Measurements from ENCODE around the gene FBXO17.

The FBXO17 gene

DNA sequence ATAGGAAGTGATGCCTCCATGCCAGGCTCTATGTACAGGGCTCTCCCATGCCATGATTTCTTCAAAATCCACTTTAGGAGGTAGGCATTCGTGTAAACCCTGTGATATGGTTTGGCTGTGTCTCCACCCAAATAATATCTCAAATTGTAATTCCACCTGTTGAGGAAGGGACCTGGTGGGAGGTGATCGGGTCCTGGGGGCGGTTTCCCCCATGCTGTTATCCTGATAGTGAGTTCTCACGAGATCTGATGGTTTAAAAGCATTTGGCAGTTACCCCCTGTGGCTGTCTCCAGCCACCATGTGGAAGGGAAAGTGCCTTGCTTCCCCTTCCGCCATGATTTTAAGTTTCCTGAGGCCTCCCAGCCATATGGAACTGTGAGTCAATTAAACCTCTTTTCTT lies 53.1 kb downstream of the FBXO17 start:
- DNase-seq (ENCODE audit: low read depth) = no peak
- no peak overlapping the region for H3K4me3 ChIP-seq (ENCODE audit: low read depth, low read length)
- TF ChIP-seq MAX (IDR thresholded peaks at IDR 0.05; ENCODE audit: low read depth, low read length) = no peak
- no peak for TF ChIP-seq POLR2A (IDR thresholded peaks at IDR 0.05; ENCODE audit: extremely low read depth, insufficient read length)
- TF ChIP-seq, protein P1, sequence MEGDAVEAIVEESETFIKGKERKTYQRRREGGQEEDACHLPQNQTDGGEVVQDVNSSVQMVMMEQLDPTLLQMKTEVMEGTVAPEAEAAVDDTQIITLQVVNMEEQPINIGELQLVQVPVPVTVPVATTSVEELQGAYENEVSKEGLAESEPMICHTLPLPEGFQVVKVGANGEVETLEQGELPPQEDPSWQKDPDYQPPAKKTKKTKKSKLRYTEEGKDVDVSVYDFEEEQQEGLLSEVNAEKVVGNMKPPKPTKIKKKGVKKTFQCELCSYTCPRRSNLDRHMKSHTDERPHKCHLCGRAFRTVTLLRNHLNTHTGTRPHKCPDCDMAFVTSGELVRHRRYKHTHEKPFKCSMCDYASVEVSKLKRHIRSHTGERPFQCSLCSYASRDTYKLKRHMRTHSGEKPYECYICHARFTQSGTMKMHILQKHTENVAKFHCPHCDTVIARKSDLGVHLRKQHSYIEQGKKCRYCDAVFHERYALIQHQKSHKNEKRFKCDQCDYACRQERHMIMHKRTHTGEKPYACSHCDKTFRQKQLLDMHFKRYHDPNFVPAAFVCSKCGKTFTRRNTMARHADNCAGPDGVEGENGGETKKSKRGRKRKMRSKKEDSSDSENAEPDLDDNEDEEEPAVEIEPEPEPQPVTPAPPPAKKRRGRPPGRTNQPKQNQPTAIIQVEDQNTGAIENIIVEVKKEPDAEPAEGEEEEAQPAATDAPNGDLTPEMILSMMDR (IDR thresholded peaks at IDR 0.05; ENCODE audit: low read depth, low read length) = no peak
- no peak for TF ChIP-seq MYC (IDR thresholded peaks at IDR 0.05; ENCODE audit: low read depth, low read length)

DNA sequence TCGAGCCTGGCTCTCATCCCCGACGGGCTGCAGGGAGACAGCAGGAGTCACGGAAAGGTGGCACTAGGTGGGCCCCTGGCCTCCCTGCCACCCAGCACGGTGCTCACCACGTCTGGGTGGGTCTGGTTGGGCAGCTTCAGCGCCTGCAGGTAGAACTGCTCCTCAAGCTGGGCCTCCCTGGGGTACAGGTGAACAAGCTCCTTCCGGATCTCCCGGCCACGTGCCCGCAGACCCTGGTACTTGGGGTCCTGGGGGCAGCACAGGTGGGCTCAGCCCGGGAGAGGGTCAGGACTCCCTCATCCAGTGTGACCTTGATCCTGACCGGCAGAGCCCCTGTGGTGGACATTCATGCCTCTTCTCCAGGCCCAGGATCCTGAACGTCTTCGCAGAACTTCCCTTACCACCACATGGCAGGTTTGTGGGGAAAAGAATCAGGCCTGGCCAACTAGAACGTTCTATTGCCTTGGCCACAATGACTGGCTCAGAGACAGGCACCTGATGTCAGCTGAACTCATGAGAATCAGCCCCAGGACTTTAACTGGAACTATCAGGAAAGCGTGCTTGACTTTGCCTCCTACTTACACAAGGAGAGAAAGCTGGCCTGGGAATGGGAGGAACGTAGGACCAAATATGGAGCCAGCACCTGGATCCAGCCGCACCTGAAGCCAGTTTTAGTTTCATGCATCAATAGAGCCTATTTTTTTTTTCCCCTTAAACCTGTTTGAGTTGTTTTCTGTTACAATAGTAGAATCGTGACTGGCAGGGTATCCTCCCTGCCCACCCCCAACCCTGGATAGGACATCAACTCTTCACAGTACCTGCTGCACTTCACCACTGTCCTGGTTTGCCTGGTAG lies 53.9 kb downstream of the FBXO17 start:
- DNase-seq (ENCODE audit: low read depth) = no peak
- TF ChIP-seq MAX (IDR thresholded peaks at IDR 0.05; ENCODE audit: low read depth, low read length) (no peak), POLR2A (IDR thresholded peaks at IDR 0.05; ENCODE audit: extremely low read depth, insufficient read length) (no peak), MYC (IDR thresholded peaks at IDR 0.05; ENCODE audit: low read depth, low read length) (no peak)
- TF ChIP-seq, protein P1 (IDR thresholded peaks at IDR 0.05; ENCODE audit: low read depth, low read length) = no peak
- no peak overlapping the region for H3K4me3 ChIP-seq (ENCODE audit: low read depth, low read length)

DNA sequence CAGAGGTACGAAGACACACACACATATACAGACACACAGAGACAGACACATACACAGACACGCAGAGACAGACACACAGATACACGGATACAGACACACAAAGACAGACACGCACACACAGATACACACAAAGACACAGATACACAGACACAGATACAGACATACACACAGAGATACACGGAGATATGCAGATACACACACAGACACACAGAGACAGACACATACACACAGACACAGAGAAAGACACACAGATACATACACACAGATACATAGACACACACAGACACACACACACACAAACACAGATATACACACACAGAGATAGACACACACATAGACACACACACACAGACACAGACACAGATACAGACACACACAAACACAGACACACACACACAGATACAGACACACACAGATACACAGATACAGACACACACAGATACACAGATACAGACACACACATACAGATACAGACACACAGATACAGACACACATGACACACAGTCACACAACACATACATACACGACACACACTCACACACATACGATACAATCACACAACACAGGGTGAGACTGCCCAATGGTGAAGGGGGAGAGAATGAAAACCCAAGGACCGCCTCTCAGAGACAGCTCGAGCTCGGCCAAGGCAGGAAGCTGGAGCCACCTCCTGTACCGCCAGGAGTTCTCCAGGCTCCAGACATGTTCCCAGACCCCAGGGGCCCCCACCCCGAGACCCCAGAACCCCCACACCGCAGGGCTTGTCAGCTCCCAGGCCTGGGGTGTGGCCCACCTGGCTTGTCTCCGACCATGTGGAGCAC lies 54.7 kb downstream of the FBXO17 start:
- no peak for DNase-seq (ENCODE audit: low read depth)
- TF ChIP-seq MYC (IDR thresholded peaks at IDR 0.05; ENCODE audit: low read depth, low read length) (no peak), POLR2A (IDR thresholded peaks at IDR 0.05; ENCODE audit: extremely low read depth, insufficient read length) (no peak), MAX (IDR thresholded peaks at IDR 0.05; ENCODE audit: low read depth, low read length) (no peak)
- TF ChIP-seq, protein P1 (IDR thresholded peaks at IDR 0.05; ENCODE audit: low read depth, low read length) = no peak
- no peak overlapping the region for H3K4me3 ChIP-seq (ENCODE audit: low read depth, low read length)

- TF ChIP-seq, protein P1 (IDR thresholded peaks at IDR 0.05; ENCODE audit: low read depth, low read length) = no peak
- no peak for TF ChIP-seq MYC (IDR thresholded peaks at IDR 0.05; ENCODE audit: low read depth, low read length)
- TF ChIP-seq MAX (IDR thresholded peaks at IDR 0.05; ENCODE audit: low read depth, low read length) = no peak
- TF ChIP-seq POLR2A (IDR thresholded peaks at IDR 0.05; ENCODE audit: extremely low read depth, insufficient read length) = no peak
- DNase-seq (ENCODE audit: low read depth) = no peak
- H3K4me3 ChIP-seq (ENCODE audit: low read depth, low read length) = no peak overlapping the region
Measured at GRCh38 chr19:38919837-38920601, 55.5 kb downstream of the FBXO17 start.

- no peak for DNase-seq (ENCODE audit: low read depth)
- TF ChIP-seq MYC (IDR thresholded peaks at IDR 0.05; ENCODE audit: low read depth, low read length) (no peak), POLR2A (IDR thresholded peaks at IDR 0.05; ENCODE audit: extremely low read depth, insufficient read length) (no peak), MAX (IDR thresholded peaks at IDR 0.05; ENCODE audit: low read depth, low read length) (no peak)
- TF ChIP-seq, protein P1 (IDR thresholded peaks at IDR 0.05; ENCODE audit: low read depth, low read length) = no peak
- no peak overlapping the region for H3K4me3 ChIP-seq (ENCODE audit: low read depth, low read length)
Measured at GRCh38 chr19:38918526-38918925, 57.0 kb downstream of the FBXO17 start.
